Chondrocyte (in vitro differentiated cells): ENCODE results near the gene SLU7. TPM values are rescaled to one million over a fixed set of nuclear protein-coding genes. Genes with fewer than 3 reads are reported as not detected.

ENCODE experiments used
- DNase-seq: peaks from one replicate; pipeline ENCODE4 v3.0.0; 2021; ENCODE audit warnings: mixed read lengths, low spot score
- H3K27ac Mint-ChIP-seq: one replicate; pipeline ENCODE4 v1.8.0; 2021; ENCODE audit warnings: mild to moderate bottlenecking, moderate library complexity, mixed read lengths; ENCODE audit not compliant: unreplicated experiment
- H3K27me3 Mint-ChIP-seq: 2 replicates; pipeline ENCODE4 v1.8.0; 2021; ENCODE audit warnings: low read depth, mixed read lengths
- H3K36me3 Mint-ChIP-seq: 2 replicates; pipeline ENCODE4 v1.8.0; 2021; ENCODE audit warnings: low read depth, mixed read lengths
- H3K4me1 Mint-ChIP-seq: 2 replicates; pipeline ENCODE4 v1.8.0; 2021; ENCODE audit warnings: low read depth, mild to moderate bottlenecking, mixed read lengths
- H3K4me3 Mint-ChIP-seq: one replicate; pipeline ENCODE4 v1.8.0; 2021; ENCODE audit warnings: mild to moderate bottlenecking, moderate library complexity, mixed read lengths; ENCODE audit not compliant: unreplicated experiment
- H3K9me3 Mint-ChIP-seq: 2 replicates; pipeline ENCODE4 v1.8.0; 2021; ENCODE audit warnings: low read depth, mixed read lengths
- total RNA-seq: library from RNA; stranded (reverse); gene quantifications from 3 replicates; pipeline ENCODE4 v1.2.1, GENCODE V29; 2021
- TF ChIP-seq, protein P1 (sequence below): fragments of 200-600 bp; sonication (generic); IDR thresholded peaks from 2 replicates; pipeline ENCODE4 v1.5.0; 2021; ENCODE audit warnings: antibody characterized with exemption, mild to moderate bottlenecking, moderate library complexity

Gene SLU7
- total RNA-seq, 1 donor from 2014 or later: 29.5 TPM

GRCh38 chr5:160461378-160461777 lies 42.5 kb upstream of the SLU7 start:
- no peak for DNase-seq
- TF ChIP-seq, protein P1, sequence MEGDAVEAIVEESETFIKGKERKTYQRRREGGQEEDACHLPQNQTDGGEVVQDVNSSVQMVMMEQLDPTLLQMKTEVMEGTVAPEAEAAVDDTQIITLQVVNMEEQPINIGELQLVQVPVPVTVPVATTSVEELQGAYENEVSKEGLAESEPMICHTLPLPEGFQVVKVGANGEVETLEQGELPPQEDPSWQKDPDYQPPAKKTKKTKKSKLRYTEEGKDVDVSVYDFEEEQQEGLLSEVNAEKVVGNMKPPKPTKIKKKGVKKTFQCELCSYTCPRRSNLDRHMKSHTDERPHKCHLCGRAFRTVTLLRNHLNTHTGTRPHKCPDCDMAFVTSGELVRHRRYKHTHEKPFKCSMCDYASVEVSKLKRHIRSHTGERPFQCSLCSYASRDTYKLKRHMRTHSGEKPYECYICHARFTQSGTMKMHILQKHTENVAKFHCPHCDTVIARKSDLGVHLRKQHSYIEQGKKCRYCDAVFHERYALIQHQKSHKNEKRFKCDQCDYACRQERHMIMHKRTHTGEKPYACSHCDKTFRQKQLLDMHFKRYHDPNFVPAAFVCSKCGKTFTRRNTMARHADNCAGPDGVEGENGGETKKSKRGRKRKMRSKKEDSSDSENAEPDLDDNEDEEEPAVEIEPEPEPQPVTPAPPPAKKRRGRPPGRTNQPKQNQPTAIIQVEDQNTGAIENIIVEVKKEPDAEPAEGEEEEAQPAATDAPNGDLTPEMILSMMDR: no peak
- no peaks in the 10 kb centered on the region for H3K27me3 Mint-ChIP-seq
- H3K36me3 Mint-ChIP-seq: no peaks in the 10 kb centered on the region
- H3K4me1 Mint-ChIP-seq: peaks cover 13% of the 10 kb centered on the region
- H3K27ac Mint-ChIP-seq: no peak overlapping the region
- no peak overlapping the region for H3K4me3 Mint-ChIP-seq
- no peaks in the 10 kb centered on the region for H3K9me3 Mint-ChIP-seq

GRCh38 chr5:160460377-160461049 lies 41.6 kb upstream of the SLU7 start:
- Mint-ChIP-seq H3K27me3 (peaks cover under 1% of the 10 kb centered on the region), H3K4me3 (no peak overlapping the region), H3K4me1 (peaks cover 13% of the 10 kb centered on the region), H3K36me3 (no peaks in the 10 kb centered on the region), H3K9me3 (no peaks in the 10 kb centered on the region), H3K27ac (no peak overlapping the region)
- no peak for DNase-seq
- TF ChIP-seq, protein P1: peak; percentile 21

DNA sequence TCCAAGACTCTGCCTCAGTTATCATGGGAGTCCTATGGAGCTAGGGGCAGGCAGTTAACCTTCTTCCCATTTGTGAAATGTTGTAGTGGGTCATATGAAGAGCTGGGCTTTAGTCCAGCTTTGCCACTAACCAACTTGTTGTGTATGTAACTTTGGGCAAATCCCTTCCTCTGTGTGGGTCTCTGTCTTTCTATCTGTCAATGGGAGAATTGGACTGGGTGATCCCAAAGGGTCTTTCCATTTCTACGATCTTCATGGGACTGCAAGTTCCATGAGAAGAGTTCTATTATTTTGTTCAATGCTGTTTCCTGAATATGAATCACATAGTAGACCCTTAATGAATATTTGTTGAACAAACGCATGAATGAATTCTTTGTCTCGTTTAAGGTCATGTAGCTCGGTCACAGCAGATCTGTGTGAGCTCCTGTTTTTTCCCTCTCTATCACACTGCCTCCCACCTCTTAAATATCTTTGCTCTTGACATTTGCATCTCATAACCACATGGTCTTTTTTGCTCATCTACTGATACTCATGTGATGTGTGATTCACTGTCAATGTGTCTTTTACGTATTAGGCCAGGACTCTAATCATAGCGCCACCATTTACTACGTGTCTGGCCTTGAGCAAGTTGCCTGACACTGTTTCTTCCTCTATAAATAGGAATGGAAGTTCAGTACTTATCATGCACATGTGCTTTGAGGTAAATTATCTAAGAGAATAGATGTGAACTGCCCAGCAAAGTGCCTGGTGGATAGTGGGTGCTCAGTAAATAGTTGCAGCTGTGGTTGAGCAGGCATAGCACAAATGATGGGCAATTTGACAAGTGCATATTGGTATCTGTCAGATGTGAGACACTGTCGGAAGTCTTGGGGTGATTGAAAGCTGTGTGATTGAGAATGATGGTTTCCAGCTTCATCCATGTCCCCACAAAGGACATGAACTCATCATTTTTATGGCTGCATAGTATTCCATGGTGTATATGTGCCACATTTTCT lies 40.2 kb upstream of the SLU7 start:
- no peak overlapping the region for H3K27ac Mint-ChIP-seq
- peaks cover 7% of the 10 kb centered on the region for H3K27me3 Mint-ChIP-seq
- DNase-seq: no peak
- TF ChIP-seq, protein P1: no peak
- no peaks in the 10 kb centered on the region for H3K9me3 Mint-ChIP-seq
- peaks cover 12% of the 10 kb centered on the region for H3K4me1 Mint-ChIP-seq
- H3K36me3 Mint-ChIP-seq: no peaks in the 10 kb centered on the region
- H3K4me3 Mint-ChIP-seq: no peak overlapping the region

DNA sequence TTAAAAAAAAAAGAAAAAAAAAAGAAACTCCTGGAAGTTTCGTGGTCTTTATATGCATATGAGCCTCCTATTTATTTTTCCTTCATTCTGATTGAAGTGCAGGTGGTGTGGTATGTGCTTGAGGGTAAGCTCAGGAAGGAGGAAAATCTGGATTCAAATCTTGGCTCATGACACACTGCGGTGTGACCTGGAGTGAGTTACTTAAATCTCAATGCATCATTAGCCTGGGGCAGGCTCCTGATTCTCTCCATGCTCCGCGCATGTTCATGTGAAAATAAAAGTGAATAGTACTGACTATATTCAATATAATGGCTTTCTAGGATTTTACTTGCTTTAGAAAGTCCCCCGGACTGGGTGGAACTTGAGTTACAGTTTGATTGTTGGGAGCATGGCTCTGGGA lies 38.4 kb upstream of the SLU7 start:
- TF ChIP-seq, protein P1: no peak

GRCh38 chr5:160456480-160457177 lies 37.7 kb upstream of the SLU7 start:
- Mint-ChIP-seq H3K9me3 (no peaks in the 10 kb centered on the region), H3K4me3 (no peak overlapping the region), H3K36me3 (no peaks in the 10 kb centered on the region), H3K27ac (no peak overlapping the region), H3K27me3 (peaks cover 21% of the 10 kb centered on the region), H3K4me1 (peaks cover 4% of the 10 kb centered on the region)
- TF ChIP-seq, protein P1: no peak
- no peak for DNase-seq

More for the DNA sequence above, 38.4 kb upstream of the SLU7 start:
- no peak for DNase-seq
- Mint-ChIP-seq H3K27me3 (peaks cover 20% of the 10 kb centered on the region), H3K27ac (no peak overlapping the region), H3K36me3 (no peaks in the 10 kb centered on the region), H3K4me3 (no peak overlapping the region), H3K9me3 (no peaks in the 10 kb centered on the region), H3K4me1 (peaks cover 4% of the 10 kb centered on the region)
